Measurements from ENCODE around the gene ZNF579. TPM values are rescaled to one million over a fixed set of nuclear protein-coding genes. Genes with fewer than 3 reads are reported as not detected.
A peak's percentile ranks its signal among the peaks of the same experiment; 100 is the strongest.

Gene ZNF579
- total and polyA plus RNA-seq, 2 of the 13 experiments (the other 11 are each of a cell fraction or from before 2014, with no cell fraction given), result 2.1 to 2.9 TPM

DNA sequence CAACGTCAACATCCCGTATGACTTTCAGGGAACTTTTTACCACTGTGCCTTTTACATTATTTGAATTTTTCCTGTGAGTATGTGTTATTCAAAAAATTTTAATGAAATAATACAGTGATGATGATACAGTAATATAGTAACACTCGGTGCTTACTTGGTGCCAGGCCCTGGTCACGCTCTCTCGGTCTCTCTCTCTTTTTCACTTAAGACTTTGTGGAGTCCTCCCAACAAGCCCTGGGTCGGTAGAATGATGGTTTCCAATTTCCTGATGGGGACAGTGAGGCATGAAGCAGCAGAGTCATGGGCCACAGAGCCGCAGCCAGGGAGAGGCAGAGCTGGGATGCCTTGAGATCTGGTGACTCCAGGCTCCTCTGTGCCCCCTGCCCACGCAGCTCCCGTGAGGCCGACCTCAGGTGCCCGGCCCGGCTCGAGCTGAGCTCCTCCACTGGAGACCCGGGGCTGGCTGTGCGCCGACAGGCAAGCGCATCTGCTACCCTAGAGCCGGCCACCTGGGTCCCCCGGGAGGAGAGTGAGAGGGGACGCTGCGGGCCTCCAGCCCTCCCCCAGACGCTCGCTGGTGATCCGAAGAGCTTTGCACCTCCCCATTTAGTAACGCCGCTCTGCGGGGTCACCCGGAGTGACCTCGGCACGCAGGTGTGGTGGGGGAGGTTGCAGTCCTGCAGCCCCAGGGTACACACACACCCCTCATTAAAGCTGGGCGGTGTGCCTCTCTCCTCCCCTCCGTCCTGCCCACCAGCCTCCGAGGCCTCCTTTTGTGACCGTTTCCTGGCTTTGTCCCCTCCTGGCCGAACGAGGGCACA is 30.9 kb downstream of the ZNF579 start (continued):
- TF ChIP-seq, protein P1, sequence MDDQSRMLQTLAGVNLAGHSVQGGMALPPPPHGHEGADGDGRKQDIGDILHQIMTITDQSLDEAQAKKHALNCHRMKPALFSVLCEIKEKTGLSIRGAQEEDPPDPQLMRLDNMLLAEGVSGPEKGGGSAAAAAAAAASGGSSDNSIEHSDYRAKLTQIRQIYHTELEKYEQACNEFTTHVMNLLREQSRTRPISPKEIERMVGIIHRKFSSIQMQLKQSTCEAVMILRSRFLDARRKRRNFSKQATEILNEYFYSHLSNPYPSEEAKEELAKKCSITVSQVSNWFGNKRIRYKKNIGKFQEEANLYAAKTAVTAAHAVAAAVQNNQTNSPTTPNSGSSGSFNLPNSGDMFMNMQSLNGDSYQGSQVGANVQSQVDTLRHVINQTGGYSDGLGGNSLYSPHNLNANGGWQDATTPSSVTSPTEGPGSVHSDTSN (CRISPR knock-in tag; IDR thresholded peaks at IDR 0.05; ENCODE audit: borderline replicate concordance), result no peak
- TF ChIP-seq ZNF577 (CRISPR knock-in tag; IDR thresholded peaks at IDR 0.05; ENCODE audit: borderline replicate concordance, low read depth) (no peak), MEF2D (CRISPR knock-in tag; IDR thresholded peaks at IDR 0.05) (no peak), BCL6 (CRISPR knock-in tag; IDR thresholded peaks at IDR 0.05) (peak; percentile 35; the same call in 1 of the 2 replicates), KDM6A (CRISPR knock-in tag; IDR thresholded peaks at IDR 0.05; ENCODE audit: low read depth) (no peak), RBM39 (IDR thresholded peaks at IDR 0.05; ENCODE audit: low read depth, low read length, poor library complexity, severe bottlenecking) (no peak), ZFP62 (CRISPR knock-in tag; IDR thresholded peaks at IDR 0.05) (no peak), MAF1 (CRISPR knock-in tag; IDR thresholded peaks at IDR 0.05; ENCODE audit: borderline replicate concordance) (no peak), IRF2 (CRISPR knock-in tag; IDR thresholded peaks at IDR 0.05) (no peak), JARID2 (CRISPR knock-in tag; IDR thresholded peaks at IDR 0.05; ENCODE audit: insufficient replicate concordance) (no peak), HNRNPLL (IDR thresholded peaks at IDR 0.05; ENCODE audit: low read depth, low read length, poor library complexity, severe bottlenecking) (peak; percentile 39), ZNF589 (CRISPR knock-in tag; conservative IDR thresholded peaks at IDR 0.05) (no peak), ZNF432 (CRISPR knock-in tag; IDR thresholded peaks at IDR 0.05; ENCODE audit: borderline replicate concordance) (no peak), NFE2L2 (IDR thresholded peaks at IDR 0.05; ENCODE audit: low read length) (no peak), NR3C1 (CRISPR knock-in tag; IDR thresholded peaks at IDR 0.05) (no peak)
- TF ChIP-seq, protein P2, sequence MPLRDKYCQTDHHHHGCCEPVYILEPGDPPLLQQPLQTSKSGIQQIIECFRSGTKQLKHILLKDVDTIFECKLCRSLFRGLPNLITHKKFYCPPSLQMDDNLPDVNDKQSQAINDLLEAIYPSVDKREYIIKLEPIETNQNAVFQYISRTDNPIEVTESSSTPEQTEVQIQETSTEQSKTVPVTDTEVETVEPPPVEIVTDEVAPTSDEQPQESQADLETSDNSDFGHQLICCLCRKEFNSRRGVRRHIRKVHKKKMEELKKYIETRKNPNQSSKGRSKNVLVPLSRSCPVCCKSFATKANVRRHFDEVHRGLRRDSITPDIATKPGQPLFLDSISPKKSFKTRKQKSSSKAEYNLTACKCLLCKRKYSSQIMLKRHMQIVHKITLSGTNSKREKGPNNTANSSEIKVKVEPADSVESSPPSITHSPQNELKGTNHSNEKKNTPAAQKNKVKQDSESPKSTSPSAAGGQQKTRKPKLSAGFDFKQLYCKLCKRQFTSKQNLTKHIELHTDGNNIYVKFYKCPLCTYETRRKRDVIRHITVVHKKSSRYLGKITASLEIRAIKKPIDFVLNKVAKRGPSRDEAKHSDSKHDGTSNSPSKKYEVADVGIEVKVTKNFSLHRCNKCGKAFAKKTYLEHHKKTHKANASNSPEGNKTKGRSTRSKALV (CRISPR knock-in tag; IDR thresholded peaks at IDR 0.05), result no peak; the same call in 1 of the 2 replicates
- TF ChIP-seq, protein P3, sequence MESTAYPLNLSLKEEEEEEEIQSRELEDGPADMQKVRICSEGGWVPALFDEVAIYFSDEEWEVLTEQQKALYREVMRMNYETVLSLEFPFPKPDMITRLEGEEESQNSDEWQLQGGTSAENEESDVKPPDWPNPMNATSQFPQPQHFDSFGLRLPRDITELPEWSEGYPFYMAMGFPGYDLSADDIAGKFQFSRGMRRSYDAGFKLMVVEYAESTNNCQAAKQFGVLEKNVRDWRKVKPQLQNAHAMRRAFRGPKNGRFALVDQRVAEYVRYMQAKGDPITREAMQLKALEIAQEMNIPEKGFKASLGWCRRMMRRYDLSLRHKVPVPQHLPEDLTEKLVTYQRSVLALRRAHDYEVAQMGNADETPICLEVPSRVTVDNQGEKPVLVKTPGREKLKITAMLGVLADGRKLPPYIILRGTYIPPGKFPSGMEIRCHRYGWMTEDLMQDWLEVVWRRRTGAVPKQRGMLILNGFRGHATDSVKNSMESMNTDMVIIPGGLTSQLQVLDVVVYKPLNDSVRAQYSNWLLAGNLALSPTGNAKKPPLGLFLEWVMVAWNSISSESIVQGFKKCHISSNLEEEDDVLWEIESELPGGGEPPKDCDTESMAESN (CRISPR knock-in tag; conservative IDR thresholded peaks at IDR 0.05), result peak; percentile 59; the same call in 1 of the 2 replicates
- TF ChIP-seq, protein P4, sequence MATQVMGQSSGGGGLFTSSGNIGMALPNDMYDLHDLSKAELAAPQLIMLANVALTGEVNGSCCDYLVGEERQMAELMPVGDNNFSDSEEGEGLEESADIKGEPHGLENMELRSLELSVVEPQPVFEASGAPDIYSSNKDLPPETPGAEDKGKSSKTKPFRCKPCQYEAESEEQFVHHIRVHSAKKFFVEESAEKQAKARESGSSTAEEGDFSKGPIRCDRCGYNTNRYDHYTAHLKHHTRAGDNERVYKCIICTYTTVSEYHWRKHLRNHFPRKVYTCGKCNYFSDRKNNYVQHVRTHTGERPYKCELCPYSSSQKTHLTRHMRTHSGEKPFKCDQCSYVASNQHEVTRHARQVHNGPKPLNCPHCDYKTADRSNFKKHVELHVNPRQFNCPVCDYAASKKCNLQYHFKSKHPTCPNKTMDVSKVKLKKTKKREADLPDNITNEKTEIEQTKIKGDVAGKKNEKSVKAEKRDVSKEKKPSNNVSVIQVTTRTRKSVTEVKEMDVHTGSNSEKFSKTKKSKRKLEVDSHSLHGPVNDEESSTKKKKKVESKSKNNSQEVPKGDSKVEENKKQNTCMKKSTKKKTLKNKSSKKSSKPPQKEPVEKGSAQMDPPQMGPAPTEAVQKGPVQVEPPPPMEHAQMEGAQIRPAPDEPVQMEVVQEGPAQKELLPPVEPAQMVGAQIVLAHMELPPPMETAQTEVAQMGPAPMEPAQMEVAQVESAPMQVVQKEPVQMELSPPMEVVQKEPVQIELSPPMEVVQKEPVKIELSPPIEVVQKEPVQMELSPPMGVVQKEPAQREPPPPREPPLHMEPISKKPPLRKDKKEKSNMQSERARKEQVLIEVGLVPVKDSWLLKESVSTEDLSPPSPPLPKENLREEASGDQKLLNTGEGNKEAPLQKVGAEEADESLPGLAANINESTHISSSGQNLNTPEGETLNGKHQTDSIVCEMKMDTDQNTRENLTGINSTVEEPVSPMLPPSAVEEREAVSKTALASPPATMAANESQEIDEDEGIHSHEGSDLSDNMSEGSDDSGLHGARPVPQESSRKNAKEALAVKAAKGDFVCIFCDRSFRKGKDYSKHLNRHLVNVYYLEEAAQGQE (IDR thresholded peaks at IDR 0.05; ENCODE audit: borderline replicate concordance in 1 of 2, low read depth in 1 of 2, low read length in 2 of 2), result no peak
